ENCODE data around the gene TBL1X. TPM values are rescaled to one million over a fixed set of nuclear protein-coding genes. Genes with fewer than 3 reads are reported as not detected.

Gene TBL1X
- total and polyA plus RNA-seq, 2 of the 13 experiments (the other 11 are each of a cell fraction or from before 2014, with no cell fraction given), result 17.6 to 19.9 TPM

DNA sequence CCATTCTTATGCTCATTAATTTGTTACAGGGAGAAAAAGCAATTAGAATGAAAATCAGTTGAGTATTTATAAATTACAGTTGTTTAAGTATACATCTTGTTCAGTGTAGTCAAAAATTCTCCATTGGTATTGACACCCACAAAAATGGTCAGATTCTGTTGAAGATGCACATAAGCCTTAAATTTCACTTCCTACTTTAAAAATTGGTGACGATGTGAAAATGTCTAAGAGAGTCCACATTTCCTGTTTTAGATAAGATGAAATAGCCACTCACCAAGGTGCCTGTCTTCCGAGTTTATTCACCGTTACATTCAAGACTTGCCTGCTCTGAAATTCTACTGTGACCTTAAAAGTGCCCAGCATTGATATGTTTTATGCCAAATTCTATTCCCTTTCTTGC, 207.1 kb downstream of the TBL1X start (continued):
- TF ChIP-seq ZNF33A (CRISPR knock-in tag; IDR thresholded peaks at IDR 0.05; ENCODE audit: borderline replicate concordance), result no peak

- Histone ChIP-seq H3K9ac (ENCODE audit: insufficient read depth, low read depth, low read length) (no peak overlapping the region), H2AFZ (ENCODE audit: low read length) (no peak overlapping the region), H3K4me1 (ENCODE audit: insufficient read depth, low read length) (no peaks in the 10 kb centered on the region), H3K4me2 (ENCODE audit: low read depth, low read length) (no peak overlapping the region), H4K20me1 (ENCODE audit: insufficient read depth, low read length) (no peaks in the 10 kb centered on the region), H3K9me3 (ENCODE audit: low read length) (no peaks in the 10 kb centered on the region), H3K27me3 (ENCODE audit: control insufficient read depth in 1 of 2, insufficient read depth in 2 of 2, low read length in 2 of 2) (no peaks in the 10 kb centered on the region), H3K36me3 (replicated peaks in 1 of 2; ENCODE audit: control insufficient read depth in 1 of 2, insufficient read depth in 2 of 2, low read length in 2 of 2) (peaks cover 4 to 7% of the 10 kb centered on the region in 2 experiments; a peak in 4 of 5 replicates), H3K27ac (ENCODE audit: extremely low read length, insufficient read depth, low read length) (no peak overlapping the region), H3K79me2 (ENCODE audit: insufficient read depth, low read length) (no peaks in the 10 kb centered on the region), H3K4me3 (replicated peaks in 1 of 3; ENCODE audit: insufficient read depth in 1 of 3, low read depth in 2 of 3, low read length in 3 of 3) (no peak overlapping the region)
- CTCF ChIA-PET (ENCODE audit: low intra/inter-chr PET ratio, low total read pairs), result no interaction called here
- FAIRE-seq (no peak), DNase-seq (ENCODE audit: low spot score) (no peak), ATAC-seq (no peak)
- POLR2A ChIA-PET, result no interaction called here
- TF ChIP-seq, protein P1, sequence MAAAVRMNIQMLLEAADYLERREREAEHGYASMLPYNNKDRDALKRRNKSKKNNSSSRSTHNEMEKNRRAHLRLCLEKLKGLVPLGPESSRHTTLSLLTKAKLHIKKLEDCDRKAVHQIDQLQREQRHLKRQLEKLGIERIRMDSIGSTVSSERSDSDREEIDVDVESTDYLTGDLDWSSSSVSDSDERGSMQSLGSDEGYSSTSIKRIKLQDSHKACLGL (CRISPR knock-in tag; IDR thresholded peaks at IDR 0.05), result no peak
- no peak for TF ChIP-seq PHF5A (CRISPR knock-in tag; IDR thresholded peaks at IDR 0.05; ENCODE audit: low read depth, unreplicated experiment)
- no peak for TF ChIP-seq ZNF570 (CRISPR knock-in tag; IDR thresholded peaks at IDR 0.05; ENCODE audit: borderline replicate concordance)
- no peak for TF ChIP-seq JUN (CRISPR knock-in tag; IDR thresholded peaks at IDR 0.05)
- no peak for TF ChIP-seq JUND (CRISPR knock-in tag; IDR thresholded peaks at IDR 0.05)
- no peak for TF ChIP-seq ZNF383 (CRISPR knock-in tag; IDR thresholded peaks at IDR 0.05; ENCODE audit: borderline replicate concordance)
- TF ChIP-seq DR1 (CRISPR knock-in tag; IDR thresholded peaks at IDR 0.05), result no peak
- TF ChIP-seq ZSCAN25 (CRISPR knock-in tag; IDR thresholded peaks at IDR 0.05), result no peak
- no peak for TF ChIP-seq CHD4 (IDR thresholded peaks at IDR 0.05; ENCODE audit: borderline replicate concordance, low read length)
- TF ChIP-seq RBM39 (IDR thresholded peaks at IDR 0.05; ENCODE audit: low read depth, low read length, poor library complexity, severe bottlenecking), result no peak
- intact Hi-C loops (cut with micrococcal nuclease; ENCODE audit: unreplicated experiment) (no loop called here), in situ Hi-C loops (cut with HindIII; ENCODE audit: extremely low pct_ligation_motif_present, low pct_unique_long_range_greater_than_20kb) (no loop called here)
- BruUV-seq (replicated peaks), result no TSS peak
- WGBS (ENCODE audit: low lambda C conversion rate), result 82% methylated on average over 7 of the region's 13 CpGs
Measured at GRCh38 chrX:9676306-9676705, 211.4 kb downstream of the TBL1X start.
